Uterus (tissue), 4 donors: ENCODE measurements around the gene EIF3D. TPM values are rescaled to one million over a fixed set of nuclear protein-coding genes. Genes with fewer than 3 reads are reported as not detected.
A peak's percentile ranks its signal among the peaks of the same experiment; 100 is the strongest.

Experiments
- DNase-seq, 2 donors: peaks; one replicate each; pipeline ENCODE4 v3.0.0-alpha.2; 2019 to 2020
- H3K27ac ChIP-seq, 2 donors: fragments of 200-600 bp; sonication (generic); 1 replicate in 1 of 2; 2 replicates in 1 of 2; pipeline ENCODE4 v1.5.1; 2016 to 2018
- H3K27me3 ChIP-seq, 2 donors: fragments of 200-600 bp; sonication (generic); one replicate each; pipeline ENCODE4 v1.5.1; 2018 to 2019; ENCODE audit warnings: control low read depth in 1 of 2
- H3K36me3 ChIP-seq, 2 donors: fragments of 200-600 bp; sonication (generic); one replicate each; pipeline ENCODE4 v1.5.1; 2019; ENCODE audit warnings: control low read depth in 1 of 2
- H3K4me1 ChIP-seq, 2 donors: fragments of 200-600 bp; sonication (generic); one replicate each; pipeline ENCODE4 v1.5.1; 2018 to 2019; ENCODE audit warnings: control low read depth in 1 of 2
- H3K4me3 ChIP-seq, 2 donors: fragments of 200-600 bp; sonication (generic); 1 replicate in 1 of 2; 2 replicates in 1 of 2; pipeline ENCODE4 v1.5.1; 2018 to 2019; ENCODE audit warnings: mild to moderate bottlenecking in 1 of 2
- H3K9me3 ChIP-seq, 2 donors: fragments of 200-600 bp; sonication (generic); one replicate each; pipeline ENCODE4 v1.5.1; 2019; ENCODE audit warnings: control low read depth in 1 of 2
- POLR2A ChIP-seq, 2 donors: fragments of 450-650 bp; IDR thresholded peaks; one replicate each; pipeline ENCODE4 v1.6.1; 2016; ENCODE audit warnings: antibody characterized with exemption in 2 of 2, mild to moderate bottlenecking in 1 of 2, moderate library complexity in 1 of 2
- intact Hi-C: fragments of 100-400 bp; cut with DNase I; formaldehyde crosslinking; loops from one replicate; pipeline ENCODE4 v1.15.1; 2023; ENCODE audit warnings: low total_unique reads
- total RNA-seq, 4 donors: library from RNA; depleted of rRNA in 3 of 4; stranded (reverse); fragments of >200 nt in 3 of 4; gene quantifications; one replicate each; pipeline versions ENCODE4 v1.1.0 to v1.2.4, GENCODE V29; 2014 to 2023
- TF ChIP-seq, protein P1 (sequence below), 4 experiments: fragments of 200-600 bp in 2 of 4; fragments of 450-650 bp in 2 of 4; sonication (generic) in 2 of 4; IDR thresholded peaks; one replicate each; pipeline ENCODE4 v1.5.1; 2016 to 2019; ENCODE audit warnings: antibody characterized with exemption in 4 of 4, mild to moderate bottlenecking in 2 of 4, moderate library complexity in 1 of 4
- donor health status: DM: yes; HTN: yes; CAD: no.

Gene EIF3D
- total RNA-seq, 4 donors from 2014 or later = 177 to 350 (median 297) TPM

DNA sequence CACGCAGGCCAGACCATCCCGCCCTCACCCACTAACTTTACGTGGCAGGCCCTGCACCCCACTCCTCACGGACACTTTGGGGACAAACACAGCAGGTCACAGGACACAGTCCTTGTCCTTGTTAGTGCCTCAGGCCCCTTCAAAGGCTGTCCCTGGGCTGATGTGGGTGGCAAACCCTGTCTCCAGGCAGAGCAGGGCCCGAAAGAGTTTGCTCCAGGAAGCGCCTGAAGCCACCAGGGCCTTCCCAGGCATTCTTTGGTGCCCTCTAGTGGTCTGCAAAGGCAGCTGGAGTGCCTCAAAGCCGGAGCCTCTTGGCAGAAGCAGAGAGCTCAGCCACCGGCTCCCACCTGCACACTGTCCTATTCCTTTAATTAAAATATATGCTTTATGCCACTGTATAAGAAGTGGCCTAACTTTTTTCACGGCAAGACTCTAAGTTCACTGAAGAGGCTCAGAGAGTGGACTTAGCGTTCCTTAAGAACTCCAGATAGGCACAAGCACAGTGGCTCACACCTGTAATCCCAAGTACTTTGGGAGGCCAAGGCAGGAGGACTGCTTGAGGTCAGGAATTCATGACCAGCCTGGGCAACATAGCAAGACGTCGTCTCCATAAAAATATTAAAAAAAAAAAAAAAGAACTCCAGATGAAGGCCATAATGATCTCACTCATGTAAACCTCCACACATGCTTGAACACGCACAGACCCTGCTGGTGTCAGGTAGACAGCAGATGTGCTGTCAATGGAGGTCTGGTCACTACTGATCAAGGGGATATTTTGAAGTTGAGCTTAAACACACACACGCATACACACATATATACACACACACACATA, 58.6 kb downstream of the EIF3D start:
- TF ChIP-seq, protein P1, sequence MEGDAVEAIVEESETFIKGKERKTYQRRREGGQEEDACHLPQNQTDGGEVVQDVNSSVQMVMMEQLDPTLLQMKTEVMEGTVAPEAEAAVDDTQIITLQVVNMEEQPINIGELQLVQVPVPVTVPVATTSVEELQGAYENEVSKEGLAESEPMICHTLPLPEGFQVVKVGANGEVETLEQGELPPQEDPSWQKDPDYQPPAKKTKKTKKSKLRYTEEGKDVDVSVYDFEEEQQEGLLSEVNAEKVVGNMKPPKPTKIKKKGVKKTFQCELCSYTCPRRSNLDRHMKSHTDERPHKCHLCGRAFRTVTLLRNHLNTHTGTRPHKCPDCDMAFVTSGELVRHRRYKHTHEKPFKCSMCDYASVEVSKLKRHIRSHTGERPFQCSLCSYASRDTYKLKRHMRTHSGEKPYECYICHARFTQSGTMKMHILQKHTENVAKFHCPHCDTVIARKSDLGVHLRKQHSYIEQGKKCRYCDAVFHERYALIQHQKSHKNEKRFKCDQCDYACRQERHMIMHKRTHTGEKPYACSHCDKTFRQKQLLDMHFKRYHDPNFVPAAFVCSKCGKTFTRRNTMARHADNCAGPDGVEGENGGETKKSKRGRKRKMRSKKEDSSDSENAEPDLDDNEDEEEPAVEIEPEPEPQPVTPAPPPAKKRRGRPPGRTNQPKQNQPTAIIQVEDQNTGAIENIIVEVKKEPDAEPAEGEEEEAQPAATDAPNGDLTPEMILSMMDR (IDR thresholded peaks at IDR 0.05) = peak; percentile 97
- TF ChIP-seq POLR2A (IDR thresholded peaks at IDR 0.05) = no peak
- peak; percentile 83 to 90 for DNase-seq
- Histone ChIP-seq H3K27ac (peak overlapping the region; percentile 96 to 97), H3K9me3 (no peaks in the 10 kb centered on the region), H3K27me3 (no peaks in the 10 kb centered on the region), H3K4me1 (peaks cover 4 to 9% of the 10 kb centered on the region in 2 donors), H3K4me3 (no peak overlapping the region), H3K36me3 (no peaks in the 10 kb centered on the region)
- intact Hi-C loops = loop anchor here (2.0 kb wide), 1 partner anchor 170 kb away; no protein-coding TSS in a partner anchor

DNA sequence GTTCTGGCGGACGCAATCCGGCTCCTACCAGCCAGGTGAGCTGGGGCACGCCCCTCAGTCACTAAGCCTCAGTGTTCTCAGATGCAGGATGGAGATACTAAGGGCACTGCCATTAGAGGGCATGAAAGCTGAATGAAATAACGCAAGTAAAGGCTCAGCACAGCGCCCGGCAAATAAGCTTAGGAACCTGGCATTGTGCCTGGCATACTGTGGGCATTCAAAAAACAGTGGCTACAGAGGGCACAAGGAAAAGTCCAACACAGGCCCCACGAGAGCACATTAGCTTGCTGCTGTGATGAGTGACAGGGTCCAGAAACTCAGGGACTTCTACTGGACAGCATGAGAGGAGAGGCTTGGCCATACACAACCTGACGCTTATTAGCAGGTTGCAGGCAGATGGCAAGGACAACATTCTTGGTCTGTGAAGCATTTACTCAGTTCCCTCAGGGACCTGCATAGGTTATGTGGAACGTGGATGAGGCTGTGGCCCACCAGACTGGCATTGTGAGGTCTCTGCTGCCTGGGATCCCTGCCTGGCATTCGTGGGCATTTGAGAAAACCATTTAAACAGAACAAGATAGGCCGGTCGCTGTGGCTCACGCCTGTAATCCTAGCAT, 59.8 kb downstream of the EIF3D start:
- intact Hi-C loops = loop anchor here (10.0 kb wide), 1 partner anchor 144 kb away; no protein-coding TSS in a partner anchor
- Histone ChIP-seq H3K36me3 (no peaks in the 10 kb centered on the region), H3K4me1 (peaks cover 9 to 11% of the 10 kb centered on the region in 2 donors), H3K4me3 (no peak overlapping the region), H3K27me3 (no peaks in the 10 kb centered on the region), H3K9me3 (no peaks in the 10 kb centered on the region), H3K27ac (peak overlapping the region; percentile 96 to 97)
- TF ChIP-seq POLR2A (IDR thresholded peaks at IDR 0.05) = no peak
- TF ChIP-seq, protein P1 (IDR thresholded peaks at IDR 0.05) = no peak
- DNase-seq = no peak

DNA sequence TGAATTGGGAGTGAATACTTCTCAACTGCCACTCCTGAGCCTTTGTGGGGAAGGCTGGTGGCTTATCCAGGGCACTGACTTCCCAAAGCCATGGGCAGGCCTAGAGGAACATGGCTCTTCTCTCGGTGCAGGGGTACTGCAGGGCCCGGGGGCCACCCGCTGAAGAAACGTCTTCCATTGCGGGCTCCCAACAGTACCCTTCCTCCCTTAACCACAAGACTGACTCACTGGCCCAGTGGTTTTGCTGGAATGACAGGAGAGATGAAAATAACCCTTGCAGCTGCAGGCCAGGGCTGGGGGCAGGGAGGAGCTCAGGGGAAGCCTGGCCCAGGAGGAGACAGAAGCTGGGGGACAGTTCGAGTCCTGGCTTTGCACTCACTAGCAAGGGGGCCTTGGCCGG, 61.0 kb downstream of the EIF3D start:
- Histone ChIP-seq H3K27me3 (no peaks in the 10 kb centered on the region), H3K27ac (peak overlapping the region; percentile 96 to 97), H3K9me3 (no peaks in the 10 kb centered on the region), H3K4me1 (peaks cover 9 to 11% of the 10 kb centered on the region in 2 donors), H3K36me3 (no peaks in the 10 kb centered on the region), H3K4me3 (no peak overlapping the region)
- intact Hi-C loops = loop anchor here (10.0 kb wide), 1 partner anchor 143 kb away; no protein-coding TSS in a partner anchor
- no peak for DNase-seq
- TF ChIP-seq POLR2A (IDR thresholded peaks at IDR 0.05) = no peak
- TF ChIP-seq, protein P1 (IDR thresholded peaks at IDR 0.05) = no peak

DNA sequence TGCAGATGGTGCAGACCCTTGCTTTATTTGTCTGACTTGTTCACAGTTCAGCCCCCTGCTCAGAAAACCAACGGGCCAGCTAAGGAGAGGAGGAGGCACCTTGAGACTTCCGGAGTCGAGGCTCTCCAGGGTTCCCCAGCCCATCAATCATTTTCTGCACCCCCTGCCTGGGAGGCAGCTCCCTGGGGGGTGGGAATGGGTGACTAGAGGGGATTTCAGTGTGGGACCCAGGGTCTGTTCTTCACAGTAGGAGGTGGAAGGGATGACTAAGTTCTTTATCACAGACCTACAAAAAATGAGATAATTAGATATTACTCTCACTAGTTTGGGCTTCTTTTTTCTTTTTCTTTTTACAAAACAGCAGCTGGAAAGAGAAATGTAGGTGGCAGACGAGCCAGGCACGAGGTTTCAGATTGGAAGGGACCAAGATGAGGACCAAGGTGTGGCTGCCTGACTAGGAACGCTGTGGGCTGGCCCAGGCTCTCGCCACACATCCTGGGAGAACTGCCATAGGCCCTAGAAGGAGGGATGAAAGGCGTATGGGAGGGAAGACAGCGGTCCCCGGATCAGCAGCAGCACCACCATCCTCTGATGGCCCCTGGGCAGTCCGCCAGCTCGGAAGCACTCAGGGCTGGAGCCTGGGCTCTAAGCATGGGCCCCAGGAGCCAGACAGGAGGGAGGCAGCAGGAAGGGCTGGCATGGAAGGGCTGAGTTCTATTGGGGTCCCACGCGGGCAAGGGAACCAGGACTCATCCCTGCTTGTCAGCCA, 61.7 kb downstream of the EIF3D start:
- H3K9me3 ChIP-seq = no peaks in the 10 kb centered on the region
- H3K4me1 ChIP-seq = peaks cover 9 to 11% of the 10 kb centered on the region in 2 donors
- H3K4me3 ChIP-seq = no peak overlapping the region
- intact Hi-C loops = loop anchor here (10.0 kb wide), 1 partner anchor 142 kb away; no protein-coding TSS in a partner anchor
- no peaks in the 10 kb centered on the region for H3K36me3 ChIP-seq
- no peak for DNase-seq
- H3K27ac ChIP-seq = peak overlapping the region; percentile 96 to 97
- no peak for TF ChIP-seq POLR2A (IDR thresholded peaks at IDR 0.05)
- TF ChIP-seq, protein P1 (IDR thresholded peaks at IDR 0.05) = no peak
- H3K27me3 ChIP-seq = no peaks in the 10 kb centered on the region
